Activated CD4-positive, alpha-beta T cell treated with anti-CD3 and anti-CD28 coated beads, Interleukin-2, amount 10 ng/mL, durations not matched to agents 24 days and 14 days (primary cell): Measurements from ENCODE around the gene FGF19. TPM values are rescaled to one million over a fixed set of nuclear protein-coding genes. Genes with fewer than 3 reads are reported as not detected.

Experiments used
- DNase-seq: peaks from one replicate; pipeline ENCODE4 v3.0.0; 2022
- H3K27ac Mint-ChIP-seq: one replicate; pipeline ENCODE4 v1.8.0; 2022; ENCODE audit warnings: mild to moderate bottlenecking, mixed read lengths
- H3K27me3 Mint-ChIP-seq: one replicate; pipeline ENCODE4 v1.8.0; 2022; ENCODE audit warnings: mixed read lengths
- H3K36me3 Mint-ChIP-seq: one replicate; pipeline ENCODE4 v1.8.0; 2022; ENCODE audit warnings: low read depth, mild to moderate bottlenecking, mixed read lengths
- H3K4me1 Mint-ChIP-seq: one replicate; pipeline ENCODE4 v1.8.0; 2021; ENCODE audit warnings: mixed read lengths
- H3K4me3 Mint-ChIP-seq: one replicate; pipeline ENCODE4 v1.8.0; 2022; ENCODE audit warnings: mild to moderate bottlenecking, moderate library complexity, mixed read lengths
- H3K9me3 Mint-ChIP-seq: one replicate; pipeline ENCODE4 v1.8.0; 2021; ENCODE audit warnings: mixed read lengths
- intact Hi-C: fragments of 100-400 bp; cut with micrococcal nuclease; formaldehyde crosslinking; loops from one replicate; pipeline ENCODE4 v1.15.1; 2023
- total RNA-seq: library from RNA; stranded (reverse); gene quantifications from 2 replicates; pipeline ENCODE4 v1.2.3, GENCODE V29; 2022

The FGF19 gene, protein sequence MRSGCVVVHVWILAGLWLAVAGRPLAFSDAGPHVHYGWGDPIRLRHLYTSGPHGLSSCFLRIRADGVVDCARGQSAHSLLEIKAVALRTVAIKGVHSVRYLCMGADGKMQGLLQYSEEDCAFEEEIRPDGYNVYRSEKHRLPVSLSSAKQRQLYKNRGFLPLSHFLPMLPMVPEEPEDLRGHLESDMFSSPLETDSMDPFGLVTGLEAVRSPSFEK
- total RNA-seq, result not detected in 2 replicates

DNA sequence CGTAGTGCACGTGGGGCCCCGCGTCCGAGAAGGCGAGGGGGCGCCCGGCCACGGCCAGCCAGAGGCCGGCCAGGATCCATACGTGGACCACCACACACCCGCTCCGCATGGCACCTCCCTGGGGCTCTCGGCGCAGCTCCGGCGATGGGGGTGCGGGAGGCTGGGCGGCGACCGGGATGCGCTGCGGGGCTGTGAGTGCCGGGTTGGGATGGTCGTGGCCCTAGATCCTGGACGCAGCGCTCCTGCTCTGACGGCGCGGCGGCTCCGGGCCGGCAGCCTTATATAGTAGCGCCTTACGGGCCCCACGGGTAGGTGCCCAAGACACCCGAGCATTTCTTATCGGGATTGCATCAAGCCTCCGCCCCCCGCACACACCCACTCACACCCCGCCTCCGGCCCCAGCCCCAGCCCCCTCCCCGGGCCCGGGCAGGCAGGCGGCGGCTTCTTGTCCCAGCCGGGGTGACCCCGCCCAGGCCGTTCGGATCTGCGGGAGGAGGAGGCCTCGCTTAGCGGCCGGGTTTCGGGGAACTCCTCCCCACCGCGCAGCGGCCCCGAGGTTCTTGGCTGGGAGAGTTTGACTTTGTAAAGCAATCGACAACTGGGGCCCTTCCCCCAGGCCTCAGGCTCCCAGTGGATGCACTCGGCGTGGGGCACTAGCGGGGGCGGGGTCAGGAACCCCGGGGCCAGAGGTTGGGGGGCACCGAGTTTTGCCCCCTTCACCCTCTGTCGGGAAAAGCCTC lies at the start of gene FGF19:
TSS of gene FGF19 (minus strand) at position 255 of the 740 bp plus-strand sequence. CDS start at position 109, 146 bp downstream.
- H3K4me1 Mint-ChIP-seq, result no peaks in the 10 kb centered on the region
- no peaks in the 10 kb centered on the region for H3K9me3 Mint-ChIP-seq
- peak within 1 kb of the TSS; percentile 29 for H3K27ac Mint-ChIP-seq
- peaks cover 60% of the 10 kb centered on the region for H3K27me3 Mint-ChIP-seq
- intact Hi-C loops, result loop anchor here (2.0 to 5.0 kb wide), 3 partner anchors 62 to 113 kb away; partner anchors contain the start of genes CCND1, FGF3 and FGF4
- H3K4me3 Mint-ChIP-seq, result peak within 1 kb of the TSS; percentile 41
- DNase-seq, result peak; percentile 63
- H3K36me3 Mint-ChIP-seq, result no peaks in the 10 kb centered on the region

- H3K4me3 Mint-ChIP-seq, result no peak overlapping the region
- H3K9me3 Mint-ChIP-seq, result no peaks in the 10 kb centered on the region
- no peaks in the 10 kb centered on the region for H3K36me3 Mint-ChIP-seq
- no peak overlapping the region for H3K27ac Mint-ChIP-seq
- intact Hi-C loops, result no loop called here
- H3K27me3 Mint-ChIP-seq, result no peaks in the 10 kb centered on the region
- no peaks in the 10 kb centered on the region for H3K4me1 Mint-ChIP-seq
- DNase-seq, result no peak
Measured at GRCh38 chr11:69752890-69753289, 49.1 kb upstream of the FGF19 start.

GRCh38 chr11:69750875-69751597 lies 47.2 kb upstream of the FGF19 start:
- Mint-ChIP-seq H3K27me3 (no peaks in the 10 kb centered on the region), H3K36me3 (no peaks in the 10 kb centered on the region), H3K27ac (no peak overlapping the region), H3K9me3 (no peaks in the 10 kb centered on the region), H3K4me3 (no peak overlapping the region), H3K4me1 (no peaks in the 10 kb centered on the region)
- DNase-seq, result no peak
- intact Hi-C loops, result no loop called here

DNA sequence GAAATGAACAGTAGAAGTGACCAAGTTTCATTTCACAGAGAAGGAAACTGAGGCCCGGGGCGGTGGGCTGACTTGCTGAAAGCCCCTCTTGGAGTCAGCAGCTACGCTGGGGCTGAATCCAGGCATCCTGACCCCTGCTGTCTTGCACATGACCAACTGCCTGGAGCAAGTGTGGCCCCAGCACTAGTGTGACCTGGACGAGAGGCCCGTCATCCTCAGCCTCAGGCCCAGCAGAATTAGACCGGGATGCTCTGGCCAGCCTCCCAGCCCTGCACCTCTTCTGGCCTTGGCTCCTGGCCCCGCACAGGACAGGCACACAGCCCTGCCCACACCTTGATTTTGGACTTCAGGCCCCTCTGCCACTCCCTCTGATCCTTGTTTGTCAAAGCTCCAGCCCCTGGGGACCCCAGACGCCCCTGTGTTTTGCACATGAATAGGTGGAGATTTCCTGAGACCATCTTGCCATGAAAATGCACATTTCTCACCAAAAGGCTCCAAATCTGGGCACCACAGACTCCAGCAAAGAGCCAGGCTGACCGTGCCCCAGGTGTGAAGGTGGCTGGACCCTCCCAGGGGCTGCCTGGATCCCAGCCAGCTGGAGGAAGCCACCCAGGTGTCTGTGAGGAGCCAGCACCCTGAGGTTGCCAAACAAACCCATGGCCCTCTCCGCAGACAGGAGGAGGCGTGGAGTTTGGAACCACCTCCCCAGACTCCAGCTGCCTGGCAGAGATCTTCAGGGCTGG lies 46.5 kb upstream of the FGF19 start:
- Mint-ChIP-seq H3K4me3 (no peak overlapping the region), H3K36me3 (no peaks in the 10 kb centered on the region), H3K27ac (no peak overlapping the region), H3K9me3 (no peaks in the 10 kb centered on the region), H3K27me3 (no peaks in the 10 kb centered on the region), H3K4me1 (no peaks in the 10 kb centered on the region)
- no peak for DNase-seq
- intact Hi-C loops, result no loop called here

DNA sequence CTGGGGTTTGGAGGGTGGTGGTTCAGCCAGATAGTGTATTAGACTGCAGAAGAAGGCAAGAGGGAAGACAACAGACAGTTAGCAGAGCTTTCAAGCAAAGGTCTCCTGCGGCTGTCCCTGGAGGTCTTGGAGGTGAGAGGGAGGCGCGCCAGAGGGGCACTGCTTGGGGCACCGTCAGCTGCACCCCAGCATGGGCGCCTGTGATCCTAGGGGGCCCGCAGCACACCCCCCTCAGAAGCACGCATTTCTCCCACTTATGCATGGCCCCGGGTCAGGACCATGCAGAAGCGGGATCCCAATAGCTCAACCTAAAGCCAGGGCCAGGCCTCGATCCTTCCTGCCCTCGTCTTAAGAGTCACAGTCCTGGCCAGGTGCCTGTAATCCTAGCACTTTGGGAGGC lies 44.8 kb upstream of the FGF19 start:
- Mint-ChIP-seq H3K4me1 (no peaks in the 10 kb centered on the region), H3K9me3 (no peaks in the 10 kb centered on the region), H3K4me3 (no peak overlapping the region), H3K27ac (no peak overlapping the region), H3K36me3 (no peaks in the 10 kb centered on the region), H3K27me3 (no peaks in the 10 kb centered on the region)
- intact Hi-C loops, result no loop called here
- DNase-seq, result no peak

GRCh38 chr11:69746752-69747742 lies 43.2 kb upstream of the FGF19 start:
- Mint-ChIP-seq H3K27ac (no peak overlapping the region), H3K4me3 (no peak overlapping the region), H3K36me3 (no peaks in the 10 kb centered on the region), H3K4me1 (no peaks in the 10 kb centered on the region), H3K9me3 (no peaks in the 10 kb centered on the region), H3K27me3 (no peaks in the 10 kb centered on the region)
- intact Hi-C loops, result no loop called here
- no peak for DNase-seq

- Mint-ChIP-seq H3K4me1 (no peaks in the 10 kb centered on the region), H3K27me3 (no peaks in the 10 kb centered on the region), H3K9me3 (no peaks in the 10 kb centered on the region), H3K4me3 (no peak overlapping the region), H3K27ac (no peak overlapping the region), H3K36me3 (no peaks in the 10 kb centered on the region)
- DNase-seq, result no peak
- intact Hi-C loops, result no loop called here
Measured at GRCh38 chr11:69746140-69746539, 42.3 kb upstream of the FGF19 start.

GRCh38 chr11:69745201-69745600 lies 41.4 kb upstream of the FGF19 start:
- Mint-ChIP-seq H3K36me3 (no peaks in the 10 kb centered on the region), H3K9me3 (no peaks in the 10 kb centered on the region), H3K4me1 (no peaks in the 10 kb centered on the region), H3K4me3 (no peak overlapping the region), H3K27me3 (no peaks in the 10 kb centered on the region), H3K27ac (no peak overlapping the region)
- intact Hi-C loops, result no loop called here
- no peak for DNase-seq

GRCh38 chr11:69744435-69744834 lies 40.6 kb upstream of the FGF19 start:
- Mint-ChIP-seq H3K27ac (no peak overlapping the region), H3K4me3 (no peak overlapping the region), H3K36me3 (no peaks in the 10 kb centered on the region), H3K4me1 (no peaks in the 10 kb centered on the region), H3K9me3 (no peaks in the 10 kb centered on the region), H3K27me3 (no peaks in the 10 kb centered on the region)
- intact Hi-C loops, result no loop called here
- DNase-seq, result no peak

- no peak for DNase-seq
- intact Hi-C loops, result no loop called here
- H3K27me3 Mint-ChIP-seq, result no peaks in the 10 kb centered on the region
- H3K4me3 Mint-ChIP-seq, result no peak overlapping the region
- H3K27ac Mint-ChIP-seq, result no peak overlapping the region
- no peaks in the 10 kb centered on the region for H3K9me3 Mint-ChIP-seq
- H3K36me3 Mint-ChIP-seq, result no peaks in the 10 kb centered on the region
- no peaks in the 10 kb centered on the region for H3K4me1 Mint-ChIP-seq
Measured at GRCh38 chr11:69734841-69735240, 31.0 kb upstream of the FGF19 start.

DNA sequence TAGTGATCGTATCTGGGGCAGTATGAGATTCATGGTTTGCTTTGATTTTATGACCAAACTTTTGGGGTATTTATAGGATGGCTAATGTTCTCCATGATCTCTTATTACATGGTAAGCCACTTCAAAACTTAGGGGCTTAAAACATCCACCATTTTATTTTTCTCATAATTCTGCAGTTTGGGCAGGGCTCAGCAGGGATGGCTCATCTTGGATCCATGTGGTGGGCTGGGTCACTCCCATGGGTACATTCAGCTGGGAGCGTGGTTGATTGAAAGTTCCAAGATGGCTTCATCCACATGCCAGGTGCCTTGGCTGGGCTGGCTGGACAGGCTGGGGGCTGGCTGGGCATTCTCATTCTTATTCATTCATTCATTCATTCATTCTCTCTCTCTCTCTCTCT lies 30.5 kb upstream of the FGF19 start:
- Mint-ChIP-seq H3K27ac (no peak overlapping the region), H3K9me3 (no peaks in the 10 kb centered on the region), H3K4me1 (no peaks in the 10 kb centered on the region), H3K4me3 (no peak overlapping the region), H3K27me3 (no peaks in the 10 kb centered on the region), H3K36me3 (no peaks in the 10 kb centered on the region)
- DNase-seq, result no peak
- intact Hi-C loops, result no loop called here

DNA sequence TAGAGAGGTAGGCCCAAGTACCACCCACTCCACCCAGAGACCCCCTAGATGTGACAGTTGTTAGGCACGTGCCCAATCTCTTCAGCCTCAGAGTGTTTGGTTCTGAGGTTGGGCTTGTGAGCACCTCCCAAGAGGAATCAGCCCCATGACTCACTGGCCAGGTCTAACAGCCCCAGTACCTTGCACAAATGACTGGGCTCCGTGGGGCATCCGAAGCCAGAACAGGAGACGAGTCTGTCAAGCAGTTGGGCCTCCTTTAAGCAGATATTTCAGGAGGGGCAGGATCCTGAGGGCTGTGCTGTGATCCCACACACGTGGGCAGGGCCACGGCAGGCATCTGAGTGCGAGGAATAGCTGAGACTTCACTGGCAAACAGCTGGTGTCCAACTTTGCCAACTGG lies 29.1 kb upstream of the FGF19 start:
- H3K27ac Mint-ChIP-seq, result no peak overlapping the region
- H3K4me3 Mint-ChIP-seq, result no peak overlapping the region
- no peaks in the 10 kb centered on the region for H3K9me3 Mint-ChIP-seq
- intact Hi-C loops, result no loop called here
- no peaks in the 10 kb centered on the region for H3K36me3 Mint-ChIP-seq
- no peaks in the 10 kb centered on the region for H3K4me1 Mint-ChIP-seq
- DNase-seq, result no peak
- no peaks in the 10 kb centered on the region for H3K27me3 Mint-ChIP-seq

DNA sequence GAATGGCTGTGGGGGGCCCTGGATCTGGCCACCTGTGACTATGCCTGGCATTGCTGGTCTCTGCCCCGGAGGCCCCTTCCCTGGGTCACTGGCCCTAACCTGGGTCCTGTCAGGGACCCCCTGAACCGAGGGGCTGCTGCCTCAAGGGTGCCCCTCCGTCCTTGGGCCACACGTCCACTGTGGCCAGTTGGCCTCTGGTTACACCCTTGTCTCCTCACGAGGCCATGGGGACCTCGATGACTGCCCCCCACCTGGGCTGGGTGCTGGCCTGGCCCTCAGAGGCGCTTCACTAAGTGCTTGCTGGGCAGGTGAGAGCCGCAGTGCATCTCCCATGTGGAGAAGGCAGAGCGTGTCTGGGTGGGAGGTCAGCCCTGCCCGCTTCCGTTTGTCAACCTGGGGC lies 27.3 kb upstream of the FGF19 start:
- no peak for DNase-seq
- H3K9me3 Mint-ChIP-seq, result no peaks in the 10 kb centered on the region
- H3K27me3 Mint-ChIP-seq, result peaks cover 2% of the 10 kb centered on the region
- no peaks in the 10 kb centered on the region for H3K36me3 Mint-ChIP-seq
- intact Hi-C loops, result no loop called here
- no peak overlapping the region for H3K27ac Mint-ChIP-seq
- H3K4me3 Mint-ChIP-seq, result no peak overlapping the region
- H3K4me1 Mint-ChIP-seq, result no peaks in the 10 kb centered on the region
